Liver (tissue), 9 donors: ENCODE results near the gene SKOR1. TPM values are rescaled to one million over a fixed set of nuclear protein-coding genes. Genes with fewer than 3 reads are reported as not detected.
A peak's percentile ranks its signal among the peaks of the same experiment; 100 is the strongest.

Experiments used
- DNase-seq: peaks from one replicate; pipeline ENCODE4 v3.0.0-alpha.2; 2017; ENCODE audit warnings: low spot score
- H3K27ac ChIP-seq, 2 donors: one replicate each; pipeline ENCODE4 v1.7.0; 2013; ENCODE audit warnings: inconsistent platforms in 2 of 2, low read length in 2 of 2, control low read depth in 1 of 2, low read depth in 1 of 2, mild to moderate bottlenecking in 1 of 2
- H3K27me3 ChIP-seq, 4 donors: one replicate each; pipeline versions ENCODE4 v1.6.1 to v1.7.0; 2013; ENCODE audit warnings: low read length in 3 of 4, inconsistent platforms in 1 of 4, mild to moderate bottlenecking in 1 of 4, moderate library complexity in 1 of 4; ENCODE audit not compliant: control insufficient read depth in 4 of 4, insufficient read depth in 4 of 4
- H3K36me3 ChIP-seq, 4 donors: one replicate each; pipeline versions ENCODE4 v1.6.1 to v1.7.0; 2013; ENCODE audit warnings: low read length in 3 of 4, mild to moderate bottlenecking in 3 of 4, low read depth in 1 of 4, moderate library complexity in 1 of 4; ENCODE audit not compliant: control insufficient read depth in 4 of 4, insufficient read depth in 3 of 4
- H3K4me1 ChIP-seq, 4 donors: one replicate each; pipeline versions ENCODE4 v1.6.1 to v1.7.0; 2013; ENCODE audit warnings: low read length in 3 of 4, mild to moderate bottlenecking in 3 of 4, moderate library complexity in 1 of 4; ENCODE audit not compliant: control insufficient read depth in 4 of 4, insufficient read depth in 4 of 4
- H3K4me3 ChIP-seq, 3 donors: one replicate each; pipeline versions ENCODE4 v1.6.1 to v1.7.0; 2013; ENCODE audit warnings: low read length in 3 of 3, control low read depth in 1 of 3, low read depth in 1 of 3, mild to moderate bottlenecking in 1 of 3
- H3K9ac ChIP-seq, 2 donors: one replicate each; pipeline ENCODE4 v1.7.0; 2013; ENCODE audit warnings: low read length in 2 of 2, mild to moderate bottlenecking in 2 of 2, moderate library complexity in 2 of 2, control low read depth in 1 of 2, low read depth in 1 of 2
- H3K9me3 ChIP-seq, 4 donors: one replicate each; pipeline versions ENCODE4 v1.6.1 to v1.7.0; 2013; ENCODE audit warnings: low read length in 3 of 4; ENCODE audit not compliant: control insufficient read depth in 4 of 4
- EGR1 ChIP-seq, 2 donors: IDR thresholded peaks; 2 replicates each; pipeline ENCODE4 v1.6.1; 2016 to 2018; ENCODE audit warnings: antibody characterized with exemption in 2 of 2, low read depth in 2 of 2
- FOXA2 ChIP-seq: IDR thresholded peaks from 2 replicates; pipeline ENCODE4 v1.6.1; 2016; ENCODE audit warnings: antibody characterized with exemption
- GABPA ChIP-seq, 2 donors: IDR thresholded peaks in 1 of 2; conservative IDR thresholded peaks in 1 of 2; 2 replicates each; pipeline ENCODE4 v1.6.1; 2016; ENCODE audit warnings: antibody characterized with exemption in 2 of 2, mild to moderate bottlenecking in 1 of 2, moderate library complexity in 1 of 2
- HNF4A ChIP-seq, 2 donors: conservative IDR thresholded peaks; 2 replicates each; pipeline ENCODE4 v1.6.1; 2016; ENCODE audit warnings: antibody characterized with exemption in 2 of 2, mild to moderate bottlenecking in 2 of 2
- HNF4G ChIP-seq: IDR thresholded peaks from 2 replicates; pipeline ENCODE4 v1.6.1; 2016; ENCODE audit warnings: antibody characterized with exemption
- JUND ChIP-seq, 2 donors: IDR thresholded peaks; 2 replicates each; pipeline ENCODE4 v1.6.1; 2016; ENCODE audit warnings: antibody characterized with exemption in 2 of 2
- NR2F2 ChIP-seq: IDR thresholded peaks from 2 replicates; pipeline ENCODE4 v1.6.1; 2016; ENCODE audit warnings: antibody characterized with exemption
- RAD21 ChIP-seq, 2 donors: IDR thresholded peaks; 2 replicates each; pipeline ENCODE4 v1.6.1; 2016; ENCODE audit warnings: antibody characterized with exemption in 2 of 2, mild to moderate bottlenecking in 2 of 2
- RXRA ChIP-seq, 2 donors: IDR thresholded peaks; 2 replicates each; pipeline ENCODE4 v1.6.1; 2017 to 2018; ENCODE audit warnings: antibody characterized with exemption in 2 of 2, mild to moderate bottlenecking in 1 of 2
- SP1 ChIP-seq: IDR thresholded peaks from 2 replicates; pipeline ENCODE4 v1.6.1; 2018; ENCODE audit warnings: antibody characterized with exemption, mild to moderate bottlenecking
- TAF1 ChIP-seq: conservative IDR thresholded peaks from 2 replicates; pipeline ENCODE4 v1.6.1; 2016; ENCODE audit warnings: antibody characterized with exemption, mild to moderate bottlenecking
- YY1 ChIP-seq: IDR thresholded peaks from 2 replicates; pipeline ENCODE4 v1.6.1; 2016; ENCODE audit warnings: antibody characterized with exemption, mild to moderate bottlenecking
- WGBS: extraction: QIAGEN DNeasy Blood & Tissue Kit; methylation state at CpG from one replicate; pipeline ENCODE4 v1.1.7; 2013; 5-methylcytosine and 5-hydroxymethylcytosine counted together
- polyA plus RNA-seq, 2 donors: library from polyadenylated mRNA; stranded (reverse) in 1 of 2; unstranded in 1 of 2; fragments of 200-250 nt in 1 of 2; fragments of >200 nt in 1 of 2; fragmentation: Nextera tagmentation in 1 of 2; extraction: Ambion mirVana in 1 of 2; gene quantifications; one replicate each; pipeline versions ENCODE4 v1.2.1 to v1.2.3, GENCODE V29; 2013 to 2015
- total RNA-seq, 2 donors: library from RNA; depleted of rRNA; stranded (reverse); fragments of >200 nt; gene quantifications; one replicate each; pipeline ENCODE4 v1.2.3, GENCODE V29; 2014
- TF ChIP-seq, protein P1 (sequence below): IDR thresholded peaks from 2 replicates; pipeline ENCODE4 v1.6.1; 2016; ENCODE audit warnings: antibody characterized with exemption
- TF ChIP-seq, protein P2 (sequence below): IDR thresholded peaks from 2 replicates; pipeline ENCODE4 v1.6.1; 2016; ENCODE audit warnings: antibody characterized with exemption
- TF ChIP-seq, protein P3 (sequence below): IDR thresholded peaks from 2 replicates; pipeline ENCODE4 v1.6.1; 2016; ENCODE audit warnings: antibody characterized with exemption
- TF ChIP-seq, protein P4 (sequence below): IDR thresholded peaks from 2 replicates; pipeline ENCODE4 v1.6.1; 2016; ENCODE audit warnings: antibody characterized with exemption, mild to moderate bottlenecking
- TF ChIP-seq, protein P5 (sequence below): fragments of 150-350 bp; IDR thresholded peaks from 2 replicates; pipeline ENCODE4 v1.5.1; 2017; ENCODE audit warnings: improper control_type of control experiment, low read depth, low read length; ENCODE audit not compliant: missing input control
- donor health status: healthy.
- donor health status: healthy.
- donor health status: healthy.
- donor health status: healthy.
- donor health status: healthy.

The SKOR1 gene
- total and polyA plus RNA-seq, 4 donors = 0.02 to 0.17 (median 0.05) TPM; not detected in 1

DNA sequence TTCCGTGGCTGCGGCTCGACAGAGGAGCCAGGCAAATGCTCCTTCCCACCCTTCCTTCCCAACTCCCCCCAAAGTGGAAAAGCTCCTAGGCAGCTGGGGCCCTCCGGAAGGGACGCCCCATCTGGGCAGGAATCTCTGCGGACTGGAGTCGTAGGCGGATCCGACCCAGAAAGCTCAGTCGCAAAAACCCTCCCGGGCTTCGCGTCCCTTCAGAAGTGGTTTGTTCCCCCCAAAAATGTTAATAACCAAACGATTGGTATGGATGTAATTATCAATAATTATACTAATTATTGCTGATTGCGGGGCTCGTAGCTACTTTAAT is 10.8 kb downstream of the SKOR1 start:
- H3K27me3 ChIP-seq = peaks cover 0 to 8% (median 1%) of the 10 kb centered on the region in 4 donors
- DNase-seq = no peak
- no peak overlapping the region for H3K27ac ChIP-seq
- peak overlapping the region in 1 of 3 donors; percentile 25 for H3K4me3 ChIP-seq
- no peak overlapping the region for H3K9ac ChIP-seq
- peaks cover 17 to 53% (median 46%) of the 10 kb centered on the region in 4 donors for H3K4me1 ChIP-seq
- TF ChIP-seq SP1 = no peak
- TF ChIP-seq NR2F2 = no peak
- TF ChIP-seq HNF4A (conservative IDR thresholded peaks at IDR 0.05) = no peak
- TF ChIP-seq, protein P1, sequence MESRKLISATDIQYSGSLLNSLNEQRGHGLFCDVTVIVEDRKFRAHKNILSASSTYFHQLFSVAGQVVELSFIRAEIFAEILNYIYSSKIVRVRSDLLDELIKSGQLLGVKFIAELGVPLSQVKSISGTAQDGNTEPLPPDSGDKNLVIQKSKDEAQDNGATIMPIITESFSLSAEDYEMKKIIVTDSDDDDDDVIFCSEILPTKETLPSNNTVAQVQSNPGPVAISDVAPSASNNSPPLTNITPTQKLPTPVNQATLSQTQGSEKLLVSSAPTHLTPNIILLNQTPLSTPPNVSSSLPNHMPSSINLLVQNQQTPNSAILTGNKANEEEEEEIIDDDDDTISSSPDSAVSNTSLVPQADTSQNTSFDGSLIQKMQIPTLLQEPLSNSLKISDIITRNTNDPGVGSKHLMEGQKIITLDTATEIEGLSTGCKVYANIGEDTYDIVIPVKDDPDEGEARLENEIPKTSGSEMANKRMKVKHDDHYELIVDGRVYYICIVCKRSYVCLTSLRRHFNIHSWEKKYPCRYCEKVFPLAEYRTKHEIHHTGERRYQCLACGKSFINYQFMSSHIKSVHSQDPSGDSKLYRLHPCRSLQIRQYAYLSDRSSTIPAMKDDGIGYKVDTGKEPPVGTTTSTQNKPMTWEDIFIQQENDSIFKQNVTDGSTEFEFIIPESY = no peak
- TF ChIP-seq, protein P2, sequence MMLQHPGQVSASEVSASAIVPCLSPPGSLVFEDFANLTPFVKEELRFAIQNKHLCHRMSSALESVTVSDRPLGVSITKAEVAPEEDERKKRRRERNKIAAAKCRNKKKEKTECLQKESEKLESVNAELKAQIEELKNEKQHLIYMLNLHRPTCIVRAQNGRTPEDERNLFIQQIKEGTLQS = no peak
- no peak for TF ChIP-seq TAF1
- no peak for TF ChIP-seq FOXA2
- TF ChIP-seq RXRA (IDR thresholded peaks at IDR 0.05) = no peak
- TF ChIP-seq, protein P3, sequence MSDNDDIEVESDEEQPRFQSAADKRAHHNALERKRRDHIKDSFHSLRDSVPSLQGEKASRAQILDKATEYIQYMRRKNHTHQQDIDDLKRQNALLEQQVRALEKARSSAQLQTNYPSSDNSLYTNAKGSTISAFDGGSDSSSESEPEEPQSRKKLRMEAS = no peak
- no peak for TF ChIP-seq YY1
- no peak for TF ChIP-seq JUND (IDR thresholded peaks at IDR 0.05)
- no peak for TF ChIP-seq GABPA (IDR thresholded peaks at IDR 0.05 in 1 of 2, conservative IDR thresholded peaks at IDR 0.05 in 1 of 2)
- no peak for TF ChIP-seq EGR1 (IDR thresholded peaks at IDR 0.05; ENCODE audit: low read depth in 2 of 2)
- TF ChIP-seq, protein P4, sequence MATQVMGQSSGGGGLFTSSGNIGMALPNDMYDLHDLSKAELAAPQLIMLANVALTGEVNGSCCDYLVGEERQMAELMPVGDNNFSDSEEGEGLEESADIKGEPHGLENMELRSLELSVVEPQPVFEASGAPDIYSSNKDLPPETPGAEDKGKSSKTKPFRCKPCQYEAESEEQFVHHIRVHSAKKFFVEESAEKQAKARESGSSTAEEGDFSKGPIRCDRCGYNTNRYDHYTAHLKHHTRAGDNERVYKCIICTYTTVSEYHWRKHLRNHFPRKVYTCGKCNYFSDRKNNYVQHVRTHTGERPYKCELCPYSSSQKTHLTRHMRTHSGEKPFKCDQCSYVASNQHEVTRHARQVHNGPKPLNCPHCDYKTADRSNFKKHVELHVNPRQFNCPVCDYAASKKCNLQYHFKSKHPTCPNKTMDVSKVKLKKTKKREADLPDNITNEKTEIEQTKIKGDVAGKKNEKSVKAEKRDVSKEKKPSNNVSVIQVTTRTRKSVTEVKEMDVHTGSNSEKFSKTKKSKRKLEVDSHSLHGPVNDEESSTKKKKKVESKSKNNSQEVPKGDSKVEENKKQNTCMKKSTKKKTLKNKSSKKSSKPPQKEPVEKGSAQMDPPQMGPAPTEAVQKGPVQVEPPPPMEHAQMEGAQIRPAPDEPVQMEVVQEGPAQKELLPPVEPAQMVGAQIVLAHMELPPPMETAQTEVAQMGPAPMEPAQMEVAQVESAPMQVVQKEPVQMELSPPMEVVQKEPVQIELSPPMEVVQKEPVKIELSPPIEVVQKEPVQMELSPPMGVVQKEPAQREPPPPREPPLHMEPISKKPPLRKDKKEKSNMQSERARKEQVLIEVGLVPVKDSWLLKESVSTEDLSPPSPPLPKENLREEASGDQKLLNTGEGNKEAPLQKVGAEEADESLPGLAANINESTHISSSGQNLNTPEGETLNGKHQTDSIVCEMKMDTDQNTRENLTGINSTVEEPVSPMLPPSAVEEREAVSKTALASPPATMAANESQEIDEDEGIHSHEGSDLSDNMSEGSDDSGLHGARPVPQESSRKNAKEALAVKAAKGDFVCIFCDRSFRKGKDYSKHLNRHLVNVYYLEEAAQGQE = no peak
- no peak for TF ChIP-seq HNF4G
- WGBS = 6% methylated on average over 16 of the region's 16 CpGs
- no peaks in the 10 kb centered on the region for H3K9me3 ChIP-seq
- no peaks in the 10 kb centered on the region for H3K36me3 ChIP-seq

DNA sequence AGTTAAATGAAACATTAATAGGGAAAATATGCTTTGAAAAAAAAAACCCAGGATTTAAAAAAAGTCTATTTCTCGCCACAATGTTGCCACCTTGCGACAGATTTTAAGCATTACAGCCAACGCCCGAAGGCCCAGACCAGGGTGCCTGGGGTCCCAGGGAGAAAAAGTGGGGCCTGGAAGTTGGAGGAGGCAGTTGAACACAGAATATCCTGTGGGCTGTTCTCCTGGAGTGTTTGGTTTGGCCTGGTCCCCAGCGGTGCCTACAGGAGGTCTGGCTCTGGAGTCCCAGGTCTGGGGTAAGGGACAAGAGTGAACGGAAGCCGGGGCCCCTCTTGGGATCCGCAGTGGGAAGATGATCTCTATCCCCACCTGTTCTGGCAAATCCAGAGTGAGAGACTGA is 11.2 kb downstream of the SKOR1 start:
- Histone ChIP-seq H3K27me3 (peaks cover 0 to 6% (median under 1%) of the 10 kb centered on the region in 4 donors), H3K27ac (no peak overlapping the region), H3K9me3 (no peaks in the 10 kb centered on the region), H3K9ac (no peak overlapping the region), H3K4me1 (peaks cover 17 to 57% (median 48%) of the 10 kb centered on the region in 4 donors), H3K4me3 (peak overlapping the region in 1 of 3 donors; percentile 25), H3K36me3 (no peaks in the 10 kb centered on the region)
- peak; percentile 82 for TF ChIP-seq RAD21 (IDR thresholded peaks at IDR 0.05)
- TF ChIP-seq, protein P1 = no peak
- TF ChIP-seq, protein P5, sequence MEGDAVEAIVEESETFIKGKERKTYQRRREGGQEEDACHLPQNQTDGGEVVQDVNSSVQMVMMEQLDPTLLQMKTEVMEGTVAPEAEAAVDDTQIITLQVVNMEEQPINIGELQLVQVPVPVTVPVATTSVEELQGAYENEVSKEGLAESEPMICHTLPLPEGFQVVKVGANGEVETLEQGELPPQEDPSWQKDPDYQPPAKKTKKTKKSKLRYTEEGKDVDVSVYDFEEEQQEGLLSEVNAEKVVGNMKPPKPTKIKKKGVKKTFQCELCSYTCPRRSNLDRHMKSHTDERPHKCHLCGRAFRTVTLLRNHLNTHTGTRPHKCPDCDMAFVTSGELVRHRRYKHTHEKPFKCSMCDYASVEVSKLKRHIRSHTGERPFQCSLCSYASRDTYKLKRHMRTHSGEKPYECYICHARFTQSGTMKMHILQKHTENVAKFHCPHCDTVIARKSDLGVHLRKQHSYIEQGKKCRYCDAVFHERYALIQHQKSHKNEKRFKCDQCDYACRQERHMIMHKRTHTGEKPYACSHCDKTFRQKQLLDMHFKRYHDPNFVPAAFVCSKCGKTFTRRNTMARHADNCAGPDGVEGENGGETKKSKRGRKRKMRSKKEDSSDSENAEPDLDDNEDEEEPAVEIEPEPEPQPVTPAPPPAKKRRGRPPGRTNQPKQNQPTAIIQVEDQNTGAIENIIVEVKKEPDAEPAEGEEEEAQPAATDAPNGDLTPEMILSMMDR = peak; percentile 82
- WGBS = 35% methylated on average over 8 of the region's 8 CpGs
- no peak for DNase-seq
